Activated CD8-positive, alpha-beta memory T cell treated with anti-CD3 and anti-CD28 coated beads, Interleukin-2, amount 50 U/mL, for 1 hour (primary cell): ENCODE measurements around the gene MTMR6.
"Not testable (repeated sequence)": the region's sequence is repeated elsewhere in the genome, so short reads cannot be mapped to it uniquely, and the experiment has no call there.

ENCODE experiments used
- DNase-seq: peaks from one replicate; pipeline ENCODE4 v3.0.0-alpha.2; 2020; ENCODE audit errors: extremely low read depth

Gene MTMR6

GRCh38 chr13:25286969-25287961 lies at the start of gene MTMR6:
MTMR6 (minus strand) TSS chr13:25287488; CDS start chr13:25287247, 241 bp downstream.
- DNase-seq = peak; percentile 80

- no peak for DNase-seq
These were observed 48.6 kb upstream of the MTMR6 start for GRCh38 chr13:25335856-25336255.

GRCh38 chr13:25330541-25330940 lies 43.3 kb upstream of the MTMR6 start:
- DNase-seq = no peak

- no peak for DNase-seq
These were observed 42.4 kb upstream of the MTMR6 start for GRCh38 chr13:25329706-25330105.

- DNase-seq = no peak
These were observed 36.8 kb upstream of the MTMR6 start for GRCh38 chr13:25324100-25324499.

GRCh38 chr13:25319771-25320170 lies 32.5 kb upstream of the MTMR6 start:
- DNase-seq = no peak

- DNase-seq = not testable (repeated sequence)
These were observed 31.7 kb upstream of the MTMR6 start for GRCh38 chr13:25318946-25319345.

- no peak for DNase-seq
These were observed 23.6 kb upstream of the MTMR6 start for GRCh38 chr13:25310891-25311290.

GRCh38 chr13:25306671-25307464 lies 19.6 kb upstream of the MTMR6 start:
- no peak for DNase-seq

- DNase-seq = no peak
These were observed 14.8 kb upstream of the MTMR6 start for GRCh38 chr13:25302121-25302520.

- peak; percentile 69 for DNase-seq
These were observed 14.2 kb upstream of the MTMR6 start, which contains the start of gene NUP58 for GRCh38 chr13:25301347-25302113. NUP58 (plus strand) TSS chr13:25301625; CDS start chr13:25301774, 149 bp downstream.

GRCh38 chr13:25300861-25301346 lies 13.6 kb upstream of the MTMR6 start:
- no peak for DNase-seq

- DNase-seq = no peak
These were observed 8.4 kb upstream of the MTMR6 start for GRCh38 chr13:25295701-25296100.

GRCh38 chr13:25295228-25295627 lies 7.9 kb upstream of the MTMR6 start:
- DNase-seq = no peak

- DNase-seq = no peak
These were observed 5.0 kb upstream of the MTMR6 start for GRCh38 chr13:25292301-25292700.

GRCh38 chr13:25291691-25292090 lies 4.4 kb upstream of the MTMR6 start:
- DNase-seq = no peak

GRCh38 chr13:25288966-25289365 lies 1.7 kb upstream of the MTMR6 start:
- DNase-seq = no peak

- no peak for DNase-seq
These were observed 850 bp downstream of the MTMR6 start for GRCh38 chr13:25286308-25286968.

GRCh38 chr13:25281935-25282332 lies 5.4 kb downstream of the MTMR6 start:
- DNase-seq = no peak

- DNase-seq = no peak
These were observed 5.9 kb downstream of the MTMR6 start for GRCh38 chr13:25281193-25281934.
